Myocyte (in vitro differentiated cells): ENCODE results near the gene P3R3URF. TPM values are rescaled to one million over a fixed set of nuclear protein-coding genes. Genes with fewer than 3 reads are reported as not detected.
A peak's percentile ranks its signal among the peaks of the same experiment; 100 is the strongest.

Source experiments
- DNase-seq: peaks from one replicate; pipeline ENCODE4 v3.0.0-alpha.2; 2012; ENCODE audit warnings: low read depth
- total RNA-seq: library from RNA; depleted of rRNA; stranded (reverse); fragments of >200 nt; gene quantifications from 2 replicates; pipeline ENCODE4 v1.2.3, GENCODE V29; 2014

The P3R3URF gene
- total RNA-seq, 1 donor from 2014 or later, result not detected

DNA sequence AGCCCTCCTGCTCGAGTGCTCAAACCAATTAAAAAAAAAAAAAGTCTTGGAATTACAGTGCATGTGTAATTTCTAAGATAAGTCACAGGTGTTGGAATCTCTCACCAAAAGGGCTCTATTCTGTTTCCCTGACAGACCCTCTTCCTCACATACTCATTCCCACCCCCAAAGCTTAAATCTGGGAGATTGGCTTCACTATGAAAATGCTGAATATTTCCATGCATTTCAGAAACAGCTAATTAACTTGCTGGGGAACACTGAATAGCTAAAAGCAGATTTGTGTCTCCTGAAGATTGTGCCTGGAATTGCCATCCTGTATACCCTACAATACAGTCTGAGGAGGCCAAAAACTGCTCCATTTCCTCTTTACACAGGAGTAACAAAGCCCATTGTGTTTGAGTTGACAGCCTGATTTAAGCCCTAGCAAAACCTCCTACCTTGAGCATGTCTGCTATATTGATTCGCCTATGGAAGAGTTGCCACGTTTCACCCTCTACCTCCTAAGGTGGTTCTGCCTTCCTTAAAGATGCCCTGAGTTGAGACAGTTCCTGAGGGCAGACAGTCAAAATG is 42.4 kb downstream of the P3R3URF start:
- no peak for DNase-seq

DNA sequence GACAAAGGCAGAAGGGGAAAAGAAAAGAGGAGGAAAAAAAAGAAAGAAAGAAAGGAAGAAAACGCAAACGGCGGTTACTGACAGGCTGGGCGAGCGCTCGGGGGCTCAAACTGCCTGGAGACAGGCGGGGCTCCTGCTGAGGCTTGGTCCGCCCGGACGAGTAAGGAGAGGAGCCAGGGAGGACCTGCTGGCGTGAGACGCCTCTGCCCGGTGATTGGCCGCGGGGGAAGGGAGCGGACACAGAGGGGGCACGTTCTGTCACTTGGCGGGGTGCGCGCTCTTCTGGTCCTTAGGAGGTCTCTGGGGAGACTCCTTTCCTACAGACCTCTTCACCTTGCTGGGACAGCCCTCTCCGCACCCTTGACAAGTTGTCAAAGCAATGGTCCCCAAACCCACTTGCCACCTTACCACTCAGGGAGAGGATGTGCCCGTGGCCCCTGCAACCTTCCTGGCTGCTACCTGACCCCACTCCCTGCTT is 43.1 kb downstream of the P3R3URF start:
- no peak for DNase-seq

DNA sequence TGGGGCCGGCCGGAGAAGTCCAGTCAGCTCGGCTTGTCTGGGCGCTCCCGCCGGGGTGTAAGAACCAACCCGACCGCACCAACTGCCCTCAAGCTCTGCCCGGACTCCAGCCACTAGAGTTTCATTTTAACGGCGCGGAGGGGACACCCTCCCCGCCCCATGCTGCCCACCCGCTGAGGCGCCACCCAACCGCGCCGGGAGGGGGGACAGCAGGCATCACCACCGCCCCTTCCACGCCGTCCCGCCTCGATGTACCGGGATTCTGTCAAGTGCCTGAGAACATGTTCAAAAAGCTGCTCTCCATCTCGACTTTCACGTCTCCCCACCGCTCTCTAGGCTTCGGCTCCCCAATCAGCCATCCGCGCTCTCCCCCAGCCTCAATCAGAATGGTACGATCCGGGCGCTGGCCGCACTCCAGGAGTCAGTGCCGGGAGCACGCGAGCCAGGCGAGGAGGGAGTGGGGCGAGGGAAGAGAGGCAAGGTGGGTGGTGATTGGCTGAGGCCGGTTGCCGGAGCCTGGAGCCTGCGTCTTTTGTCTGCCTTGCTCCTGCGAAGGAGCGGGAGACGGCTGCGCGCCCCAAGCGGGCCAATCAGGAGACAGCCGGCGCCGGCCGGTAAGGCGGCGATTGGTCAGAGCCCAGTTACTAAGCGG is 43.6 kb downstream of the P3R3URF start, which contains the start of gene PIK3R3:
TSS of gene PIK3R3 (minus strand) at position 101 of the 652 bp plus-strand sequence. CDS start 677 bp downstream, outside the sequence.
- DNase-seq, result peak; percentile 99

DNA sequence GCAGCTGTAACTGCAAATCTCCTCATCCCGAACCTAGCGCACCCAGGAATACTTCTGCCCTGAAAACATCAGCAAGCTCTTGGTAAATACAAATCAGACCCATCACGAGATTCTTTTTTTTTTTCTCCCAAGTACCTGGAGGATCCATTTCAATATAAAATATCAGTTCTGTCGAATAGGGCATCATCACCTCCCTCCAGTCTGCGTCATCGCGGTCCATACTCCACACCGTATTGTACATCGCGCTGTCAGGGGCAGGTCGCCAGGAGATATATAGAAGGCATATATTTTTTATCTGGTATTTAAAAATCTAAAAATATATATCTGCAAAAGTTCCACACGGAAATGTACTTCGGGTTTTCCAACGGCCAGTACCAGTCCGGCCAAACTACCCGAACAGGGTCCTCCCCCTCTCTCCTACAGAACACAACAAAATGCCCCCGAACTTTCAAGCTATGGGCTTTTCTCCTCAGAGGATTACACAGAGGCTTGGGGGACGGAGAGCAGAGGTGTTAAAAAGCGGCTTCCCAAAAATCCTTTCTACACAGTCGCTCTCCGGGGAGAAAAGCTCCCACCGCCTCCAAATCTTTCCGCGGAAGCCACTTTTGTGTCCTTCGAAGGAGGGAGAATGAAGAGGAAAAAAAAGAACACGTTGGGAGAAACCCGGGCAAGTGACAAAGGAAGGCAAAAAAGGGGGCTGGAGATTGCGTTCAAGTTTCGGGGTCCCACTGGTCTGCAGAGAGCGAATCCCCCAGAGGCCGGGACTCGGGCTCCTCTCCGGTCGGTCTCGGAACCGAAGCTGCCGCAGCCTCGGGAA is 44.4 kb downstream of the P3R3URF start:
- DNase-seq, result no peak

DNA sequence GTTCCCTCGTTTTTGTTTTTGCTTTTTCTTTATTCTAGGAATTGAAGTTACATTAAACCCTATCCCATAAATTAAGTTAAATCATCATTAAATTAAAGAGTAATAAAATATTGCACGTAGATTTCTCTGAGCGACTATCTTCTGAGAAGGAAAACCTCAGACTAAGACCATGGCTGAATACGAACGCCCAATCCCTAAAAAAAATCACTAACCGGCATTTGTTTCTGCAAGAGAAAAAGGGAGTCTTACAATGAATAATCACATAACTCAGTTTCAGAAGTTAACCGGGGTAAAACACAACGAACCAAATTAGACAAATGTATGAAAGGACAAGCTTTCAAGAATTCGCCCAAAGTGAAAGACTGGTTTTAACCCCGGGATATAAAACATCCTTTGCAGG is 45.2 kb downstream of the P3R3URF start:
- DNase-seq, result no peak

DNA sequence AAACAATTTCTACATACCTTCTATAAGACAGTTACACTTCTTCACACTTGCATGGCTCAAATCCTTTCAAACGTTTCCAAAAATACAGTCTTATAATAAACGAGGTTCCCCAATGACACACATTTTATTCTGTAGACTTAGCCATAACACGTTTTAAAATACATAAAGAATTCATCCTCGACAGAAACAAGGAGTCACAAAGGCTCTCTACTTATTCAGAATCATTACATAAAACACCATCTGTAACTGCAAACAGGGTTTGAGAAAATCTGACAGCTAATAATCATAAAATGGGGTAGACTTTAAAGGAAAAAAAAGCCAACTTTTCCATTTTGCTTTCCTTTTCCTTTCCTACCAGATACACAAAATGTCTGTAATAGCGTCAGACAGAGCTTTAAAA is 45.7 kb downstream of the P3R3URF start:
- no peak for DNase-seq

DNA sequence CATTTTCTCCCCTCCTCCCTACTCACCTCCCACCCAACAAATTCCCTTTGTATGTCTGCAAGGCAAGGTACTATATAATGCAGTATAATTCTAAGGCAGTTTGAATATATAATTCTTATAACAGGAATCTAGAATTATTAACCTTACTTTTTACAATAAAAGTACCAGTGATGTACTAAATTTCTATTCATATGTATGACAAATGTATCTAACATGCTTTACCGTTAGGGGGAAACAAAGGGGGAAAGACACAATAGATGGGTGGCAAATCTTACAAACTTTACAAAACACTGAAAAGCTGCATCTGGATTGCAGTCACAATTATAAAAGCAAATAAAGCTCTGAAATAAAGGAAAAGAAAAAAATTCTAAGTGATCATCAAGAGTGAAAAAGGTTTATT is 46.2 kb downstream of the P3R3URF start:
- DNase-seq, result no peak

DNA sequence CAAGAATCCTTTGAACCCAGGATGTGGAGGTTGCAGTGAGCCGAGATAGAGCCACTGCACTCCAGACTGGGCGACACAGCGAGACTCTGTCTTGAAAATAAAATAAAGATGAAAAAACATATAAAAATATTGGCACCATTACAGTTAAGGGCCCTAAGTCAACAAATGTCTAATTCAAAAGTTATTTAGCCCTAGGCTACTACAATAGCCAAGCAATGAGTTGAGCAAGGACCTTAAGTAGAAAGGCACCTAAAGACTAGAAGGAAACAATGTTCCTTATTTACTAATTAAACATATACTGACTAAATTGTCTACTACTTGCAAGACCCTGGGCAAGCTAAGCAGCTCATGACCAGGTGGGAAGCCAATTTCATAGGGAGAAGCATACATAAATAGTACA is 47.9 kb downstream of the P3R3URF start:
- no peak for DNase-seq

Other genes starting within 250 kb of the P3R3URF start
- gene PIK3R3, start 43.9 kb downstream of the P3R3URF start, total RNA-seq, result 27.7 and 28.4 TPM in 2 replicates
- gene TSPAN1, start 1.4 kb downstream of the P3R3URF start, total RNA-seq, result 2.5 and 3.6 TPM in 2 replicates
- 142 and 156 TPM in 2 replicates for gene POMGNT1, start 21.9 kb upstream of the P3R3URF start, total RNA-seq
- gene LURAP1, start 26.8 kb upstream of the P3R3URF start, total RNA-seq, result 0.27 and 0.47 TPM in 2 replicates
- 0.52 and 0.59 TPM in 2 replicates for gene RAD54L, start 71.3 kb upstream of the P3R3URF start, total RNA-seq
- gene LRRC41, start 127.1 kb upstream of the P3R3URF start, total RNA-seq, result 97.9 and 104 TPM in 2 replicates
- gene UQCRH, start 127.2 kb upstream of the P3R3URF start, total RNA-seq, result 345 and 386 TPM in 2 replicates
- gene NSUN4, start 164.3 kb upstream of the P3R3URF start, total RNA-seq, result 11.3 and 12.3 TPM in 2 replicates
- 0.26 TPM in 1 of 2 replicates, not detected in the other for gene FAAH, start 217.8 kb upstream of the P3R3URF start, total RNA-seq